Measurements from ENCODE around the gene PPFIA3.

The PPFIA3 gene

GRCh38 chr19:49186108-49186507 is 66.8 kb downstream of the PPFIA3 start:
- DNase-seq: no peak

- DNase-seq: no peak
Observed at GRCh38 chr19:49188626-49189200, 69.4 kb downstream of the PPFIA3 start.

- no peak for DNase-seq
Observed at GRCh38 chr19:49189259-49189658, 69.9 kb downstream of the PPFIA3 start.

GRCh38 chr19:49190781-49191180 is 71.4 kb downstream of the PPFIA3 start:
- DNase-seq: no peak

GRCh38 chr19:49193822-49194394 is 74.6 kb downstream of the PPFIA3 start:
- DNase-seq: no peak

- DNase-seq: no peak
Observed at GRCh38 chr19:49194408-49194807, 75.1 kb downstream of the PPFIA3 start.

GRCh38 chr19:49196527-49197240 is 77.3 kb downstream of the PPFIA3 start:
- DNase-seq: no peak

GRCh38 chr19:49200238-49200862 is 81.0 kb downstream of the PPFIA3 start:
- no peak for DNase-seq

All from activated CD4-positive, CD25-positive, alpha-beta regulatory T cell (primary cell).